ENCODE measurements around the gene HOXB5.
A peak's percentile ranks its signal among the peaks of the same experiment; 100 is the strongest.

HOXB5 gene

DNA sequence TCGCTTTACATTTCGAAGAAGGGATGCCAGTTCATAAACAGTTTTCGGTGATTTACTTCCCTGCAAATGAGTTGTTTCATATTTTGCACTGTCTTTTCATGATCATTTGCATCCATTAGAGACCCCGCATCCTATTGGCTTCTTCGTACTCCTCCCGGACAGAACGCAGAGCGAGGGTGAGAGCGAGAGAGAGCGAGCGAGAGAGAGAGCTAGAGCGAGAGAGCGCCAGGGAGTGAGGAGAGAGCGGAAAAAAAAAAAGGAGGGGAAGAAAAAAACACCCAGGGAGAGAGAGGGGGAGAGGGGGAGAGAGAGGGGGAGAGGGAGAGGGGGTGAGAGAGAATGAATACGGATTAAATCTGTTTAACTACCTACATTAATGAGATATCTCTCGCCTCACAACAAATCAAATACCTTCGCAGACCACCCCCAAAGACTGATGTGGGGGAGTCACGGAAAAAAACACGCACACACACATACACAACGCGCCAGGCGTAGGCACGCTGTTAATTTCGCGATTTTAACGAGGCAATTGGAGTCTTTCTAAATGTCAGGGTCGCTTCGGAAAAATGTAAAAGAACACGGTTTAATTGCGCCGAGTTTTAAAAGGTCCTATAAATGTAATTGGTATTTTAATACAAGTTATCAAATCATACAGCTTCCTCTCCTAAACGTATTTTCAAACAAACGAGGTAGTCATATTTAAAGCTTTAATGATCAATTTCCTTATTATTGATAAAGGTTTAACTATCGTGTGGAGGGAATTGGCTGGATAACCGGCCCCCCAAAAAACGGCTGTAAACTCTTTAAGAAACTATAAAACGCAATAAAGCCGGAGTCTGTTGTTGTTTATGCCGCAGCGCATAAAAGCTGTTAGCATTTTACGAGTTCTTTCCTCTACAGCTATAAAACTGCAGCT is 21.7 kb upstream of the HOXB5 start, which contains the start of gene HOXB8:
TSS of gene HOXB8 (minus strand) at position 246 of the 916 bp plus-strand sequence. CDS start 588 bp downstream, outside the sequence.
- peak; percentile 48 for DNase-seq

GRCh38 chr17:48613862-48614694 is 20.5 kb upstream of the HOXB5 start:
- no peak for DNase-seq

DNA sequence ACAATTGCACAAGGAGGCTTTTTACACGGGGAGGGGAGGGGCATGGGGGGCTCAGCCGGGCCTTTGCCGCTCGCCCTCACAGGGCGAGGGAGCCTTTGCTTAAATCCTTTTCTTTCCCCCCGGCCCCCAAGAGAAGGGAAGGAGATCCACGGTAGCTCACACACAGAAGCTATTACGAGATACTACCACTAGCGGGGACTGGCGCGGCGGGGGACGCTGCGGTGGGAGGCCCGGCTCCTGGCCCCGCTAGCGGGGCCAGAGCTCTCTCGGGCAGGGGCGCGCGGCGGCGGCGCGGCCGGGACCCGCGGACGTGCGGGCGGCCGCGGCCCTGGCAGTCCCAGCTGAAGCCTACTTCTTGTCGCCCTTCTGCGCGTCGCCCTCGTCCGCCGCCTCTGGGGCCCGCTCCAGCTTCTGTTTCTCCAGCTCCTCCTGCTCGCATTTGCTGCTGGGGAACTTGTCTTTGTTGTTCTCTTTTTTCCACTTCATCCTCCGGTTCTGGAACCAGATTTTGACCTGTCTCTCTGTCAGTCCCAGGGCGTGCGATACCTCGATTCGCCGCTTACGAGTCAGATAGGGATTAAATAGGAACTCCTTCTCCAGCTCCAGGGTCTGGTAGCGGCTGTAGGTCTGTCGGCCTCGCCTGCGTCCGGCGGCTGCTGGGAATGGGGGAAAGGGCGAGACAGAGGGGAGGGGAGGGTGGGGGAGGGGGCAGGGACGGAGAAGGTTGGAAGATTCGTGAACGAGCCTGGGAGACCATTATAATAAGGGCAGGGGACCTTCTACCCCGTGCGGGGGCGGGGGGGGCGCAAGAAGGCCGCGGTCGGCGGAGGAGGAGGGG is 19.5 kb upstream of the HOXB5 start:
- peak; percentile 28 for DNase-seq

GRCh38 chr17:48612456-48612853 is 18.9 kb upstream of the HOXB5 start:
- peak; percentile 73 for DNase-seq

- peak; percentile 73 for DNase-seq
These were observed 18.3 kb upstream of the HOXB5 start for GRCh38 chr17:48611681-48612455.

DNA sequence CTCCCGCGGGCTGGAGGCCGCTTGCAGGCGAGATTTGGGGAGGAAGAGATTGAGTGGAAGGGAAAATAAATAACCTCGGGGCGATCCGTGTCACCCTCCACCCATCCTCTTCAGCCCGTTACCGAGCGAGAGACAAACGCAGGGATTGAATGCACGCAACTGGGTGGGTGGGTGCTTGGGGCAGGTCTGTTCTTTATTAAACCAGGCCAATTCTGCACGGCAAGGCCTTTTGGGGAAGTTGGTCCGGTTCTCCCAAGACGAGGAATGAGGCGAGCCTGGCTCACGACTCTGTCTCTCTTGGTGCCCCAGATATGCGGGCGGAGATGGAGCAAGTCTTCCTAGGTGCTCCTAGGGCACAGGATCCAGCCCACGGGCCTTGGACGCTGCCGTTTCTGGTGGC is 17.6 kb upstream of the HOXB5 start:
- DNase-seq = no peak

DNA sequence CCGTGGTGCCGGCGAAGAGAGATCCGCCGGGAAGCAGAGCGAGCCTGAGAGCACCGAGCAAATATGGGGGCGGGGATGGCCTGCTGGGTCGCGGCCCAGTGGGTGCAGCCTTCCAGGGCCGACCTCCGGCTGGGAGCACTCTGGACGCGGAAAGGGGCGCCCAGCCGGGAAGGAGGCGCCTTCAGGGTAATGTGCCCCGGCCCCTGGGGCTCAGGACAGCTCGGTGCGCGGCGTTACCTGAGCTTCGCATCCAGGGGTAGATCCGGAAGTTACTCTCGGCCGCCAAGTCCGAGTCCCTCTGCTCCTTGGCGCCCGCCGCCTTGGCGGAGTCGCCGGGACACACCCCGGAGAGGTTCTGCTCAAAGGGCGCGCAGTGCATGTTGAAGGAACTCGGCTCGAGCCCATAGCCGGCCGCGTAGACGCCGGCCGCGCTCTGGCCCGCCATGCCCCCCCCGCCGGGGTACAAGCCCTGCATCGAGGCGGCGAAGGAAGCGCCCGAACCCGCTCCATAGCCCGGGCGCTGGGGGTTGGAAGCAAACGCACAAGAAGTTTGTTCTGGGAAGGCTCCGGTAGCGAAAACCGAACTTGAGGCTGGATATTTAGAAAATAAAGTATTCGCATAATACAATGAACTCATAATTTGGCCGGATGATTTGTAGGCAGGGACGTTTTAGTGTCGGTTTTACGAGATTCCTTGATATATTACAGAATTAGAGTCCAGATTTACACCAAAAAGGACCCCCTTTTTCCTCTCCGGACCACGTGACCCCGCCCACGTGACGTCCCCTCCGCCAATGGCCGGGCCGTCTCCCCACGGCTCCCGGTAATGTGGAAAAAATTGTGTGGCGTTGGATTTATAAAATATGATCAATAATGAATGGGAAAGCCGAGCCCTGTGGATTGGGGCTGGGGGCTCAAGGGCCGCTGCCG is 17.0 kb upstream of the HOXB5 start, which contains the start of gene HOXB7:
TSS of gene HOXB7 (minus strand) at position 736 of the 930 bp plus-strand sequence. CDS start at position 637, 99 bp downstream.
- peak; percentile 34 for DNase-seq

DNA sequence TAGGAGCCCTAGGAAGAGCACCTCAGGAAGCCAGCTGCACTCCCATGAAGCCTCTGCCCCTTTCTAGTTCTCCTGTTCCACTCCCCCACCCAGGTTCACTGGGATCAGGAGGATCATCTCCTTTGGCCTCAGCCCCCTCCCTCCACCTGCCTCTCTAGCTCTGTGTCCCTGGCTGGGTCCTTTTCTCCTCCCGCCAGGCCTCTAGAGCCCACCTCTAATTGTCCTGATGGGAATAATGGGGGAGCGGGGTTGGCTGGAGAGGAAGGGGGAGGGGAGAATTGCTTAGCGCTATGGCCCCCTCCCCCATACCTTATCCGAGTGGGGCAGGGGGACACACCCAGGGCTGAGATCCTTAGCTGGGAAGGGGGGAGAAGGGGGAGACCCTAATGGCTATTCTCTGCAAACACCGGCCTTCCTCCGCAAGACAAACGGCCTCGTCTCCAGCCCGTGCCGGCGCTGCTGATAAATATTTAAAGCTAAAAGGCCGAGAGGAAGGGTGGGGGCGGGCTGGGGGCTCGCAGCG is 16.2 kb upstream of the HOXB5 start:
- no peak for DNase-seq

DNA sequence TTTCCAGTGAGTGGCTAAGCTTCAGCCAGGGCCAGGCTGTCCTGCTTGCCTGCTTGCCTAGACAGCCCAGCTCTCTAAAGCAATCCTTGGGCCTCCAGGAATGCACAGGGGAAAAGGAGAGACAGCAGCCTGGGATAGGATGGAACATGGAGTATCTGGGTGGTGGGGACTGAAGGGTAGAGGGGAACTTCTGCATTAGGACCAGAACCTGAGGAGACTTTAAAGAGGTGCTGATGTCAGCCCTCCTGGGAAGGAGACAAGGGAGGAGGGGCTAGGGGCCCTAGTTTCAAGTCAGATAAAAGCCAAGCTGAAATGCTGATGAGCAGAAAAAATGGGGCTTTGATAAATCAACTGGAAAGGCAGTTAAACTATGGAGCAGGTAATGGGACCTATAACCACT is 15.5 kb upstream of the HOXB5 start:
- DNase-seq = no peak

- DNase-seq = no peak
These were observed 14.9 kb upstream of the HOXB5 start for GRCh38 chr17:48608494-48608834.

GRCh38 chr17:48606892-48607614 is 13.5 kb upstream of the HOXB5 start:
- no peak for DNase-seq

DNA sequence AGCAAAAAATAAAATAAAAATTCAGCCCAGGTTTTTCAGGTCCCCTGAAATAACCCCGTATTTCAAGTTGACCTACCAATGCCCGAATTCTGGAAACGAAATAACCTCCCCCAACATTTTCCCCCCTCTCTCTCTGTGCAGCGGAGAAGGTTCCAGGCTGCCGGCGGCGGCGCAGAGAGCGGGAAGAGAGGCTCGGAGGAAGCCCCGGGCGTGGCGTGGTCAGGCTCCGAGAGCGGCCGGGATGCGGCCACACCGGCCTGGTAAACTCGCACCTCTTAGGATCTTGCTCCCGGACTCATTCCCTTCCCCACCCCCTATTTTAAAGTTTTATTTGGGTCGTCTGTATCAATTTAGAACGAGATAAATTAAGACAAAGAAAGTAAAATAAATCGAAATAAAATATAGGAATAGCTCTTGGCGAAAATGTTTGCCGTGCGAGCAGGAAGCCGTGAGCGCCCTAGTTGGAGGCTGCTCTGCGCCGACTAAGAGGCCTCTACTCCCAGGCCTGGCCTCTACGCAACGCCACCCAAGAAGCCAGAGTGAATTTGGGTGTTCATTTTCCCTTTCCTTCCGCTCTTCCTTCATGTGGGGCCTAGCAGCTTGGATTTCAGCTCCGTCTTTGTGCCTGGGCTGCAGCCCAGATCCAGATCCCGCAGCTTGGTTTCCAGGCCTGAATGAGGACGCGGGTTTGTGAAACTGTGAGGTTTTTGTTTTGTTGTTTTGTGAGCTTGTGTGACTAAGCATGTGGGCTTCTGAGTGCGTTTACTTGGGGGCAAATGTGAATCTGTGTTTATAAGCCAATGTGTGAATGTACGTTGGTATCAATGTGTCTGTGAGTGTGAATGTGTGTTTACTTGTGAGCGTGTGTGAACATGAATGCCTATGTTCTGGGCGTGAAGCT is 12.7 kb upstream of the HOXB5 start:
- DNase-seq = no peak

DNA sequence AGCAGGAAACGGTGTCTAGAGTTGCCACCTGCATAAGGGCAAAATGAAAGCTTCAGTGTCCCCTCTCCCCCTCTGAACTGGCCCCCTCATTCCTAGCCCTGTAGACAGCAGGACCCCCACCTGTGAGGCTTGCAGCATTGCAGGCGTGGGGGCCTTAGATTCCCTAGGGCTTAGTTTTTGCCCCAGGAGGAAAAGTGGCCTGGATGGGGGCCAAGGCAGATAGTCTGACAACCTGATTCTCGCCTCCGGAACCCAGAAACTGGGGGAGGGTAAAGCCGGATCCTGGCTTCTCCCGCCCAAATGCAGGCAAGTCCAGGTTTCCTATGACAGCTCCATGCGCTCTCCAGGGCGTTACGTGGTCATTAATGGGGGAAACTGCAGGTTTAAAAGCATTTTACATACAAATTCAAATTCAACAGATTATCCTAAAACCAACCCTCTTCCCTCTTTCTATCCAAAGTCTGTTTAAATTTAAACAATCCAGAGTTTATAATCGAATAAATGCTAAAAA is 11.9 kb upstream of the HOXB5 start:
- DNase-seq = no peak

GRCh38 chr17:48604770-48605329 is 11.3 kb upstream of the HOXB5 start, which contains the start of gene HOXB6:
TSS of gene HOXB6 (minus strand) at chr17:48604986. CDS start at chr17:48598150, 6,836 bp downstream.
- DNase-seq = no peak

DNA sequence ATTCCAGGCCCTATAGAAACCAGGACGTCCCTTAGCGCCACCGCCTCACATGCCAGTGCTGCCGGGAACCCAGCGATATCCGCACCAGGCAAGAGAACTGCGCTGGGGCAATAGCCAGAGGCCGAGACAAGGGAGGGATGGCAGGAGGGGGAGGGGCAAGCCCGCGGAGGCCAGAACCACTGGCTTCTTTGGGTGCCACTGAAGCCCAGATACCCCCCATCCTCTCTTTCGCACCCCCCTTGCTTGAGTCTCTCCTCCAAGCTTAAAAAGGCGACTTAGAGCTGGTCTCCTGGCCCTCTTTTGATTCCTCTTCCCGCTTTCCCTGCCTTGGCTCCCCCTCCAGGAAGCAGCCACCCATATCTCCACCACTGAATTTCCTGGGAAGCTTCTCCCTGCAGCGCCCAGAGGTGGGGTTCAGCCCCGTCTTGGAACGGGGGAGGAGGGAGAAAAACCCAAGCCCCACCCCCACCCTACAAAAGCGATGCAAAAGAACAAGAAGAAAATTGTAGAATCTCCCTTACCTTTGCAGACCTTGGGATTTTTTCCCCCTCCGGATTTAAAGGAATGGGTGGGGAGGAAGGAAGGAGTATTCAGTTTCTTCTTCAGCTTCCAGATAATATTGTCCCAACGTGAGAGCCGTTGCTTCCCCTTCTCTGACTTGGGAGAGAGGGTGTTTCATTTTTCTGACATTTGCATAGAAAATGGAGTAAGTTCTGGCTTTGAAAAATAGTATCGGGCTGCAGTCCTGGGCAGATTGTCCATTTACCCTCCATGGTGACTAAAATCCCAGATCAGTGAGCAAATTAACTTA is 10.6 kb upstream of the HOXB5 start:
- DNase-seq = no peak

DNA sequence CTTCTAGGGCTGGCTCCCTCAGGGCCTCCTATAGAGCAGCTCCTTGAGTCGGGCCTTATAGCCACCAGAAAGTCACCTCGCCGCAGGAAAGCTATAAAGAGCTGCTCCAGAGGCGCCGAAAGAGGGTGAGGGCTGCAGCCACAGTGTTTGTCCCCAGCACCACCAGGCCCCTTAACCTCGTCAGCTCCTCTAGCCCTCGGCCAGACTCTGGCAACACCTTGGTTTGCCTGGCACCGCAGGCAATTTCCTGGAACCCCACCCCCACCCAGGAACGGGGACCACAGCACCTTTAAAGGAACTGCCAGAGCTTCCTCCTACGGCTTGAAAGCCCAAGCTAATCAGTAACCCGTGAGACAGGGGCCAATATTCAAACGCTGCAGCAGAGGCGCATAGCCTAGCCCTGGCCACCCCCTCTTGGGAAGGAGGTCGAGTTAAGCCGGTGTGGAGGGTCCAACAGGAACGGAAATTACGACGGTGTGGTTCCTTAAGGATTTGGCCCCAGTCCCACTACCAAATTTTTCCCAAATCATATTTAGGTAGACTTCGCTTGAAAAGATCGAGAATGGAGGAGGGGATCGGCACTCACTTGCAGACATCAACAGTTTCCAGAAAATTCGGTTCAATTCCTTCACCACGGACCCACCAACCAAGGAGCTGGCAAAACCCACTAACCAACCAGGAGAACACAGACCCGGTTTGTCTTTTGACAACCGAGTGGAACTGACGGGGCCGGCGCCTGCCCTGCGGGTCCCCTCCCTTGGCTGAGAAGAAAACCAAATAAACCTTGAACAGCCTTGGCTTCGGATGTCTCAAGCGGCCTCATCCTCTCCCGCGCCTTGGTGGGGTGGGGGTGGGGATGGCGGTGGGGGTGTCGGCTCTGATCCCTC is 8.2 kb upstream of the HOXB5 start:
- DNase-seq = no peak

Measured in NCI-H2029 treated with DMSO at 0.1 percent for 48 hours (cell line).